Thoracic aorta endothelial cell (primary cell): Measurements from ENCODE around the gene FAM124A. TPM values are rescaled to one million over a fixed set of nuclear protein-coding genes. Genes with fewer than 3 reads are reported as not detected.

Experiments
- small RNA-seq: library from RNA; depleted of rRNA; stranded (forward); fragments of <200 nt; gene quantifications from one replicate; pipeline ENCODE3, GENCODE V24; 2012
- total RNA-seq: library from RNA; depleted of rRNA; stranded (reverse); fragments of >200 nt; gene quantifications from 2 replicates; pipeline ENCODE4 v1.2.3, GENCODE V29; 2012

FAM124A gene
- total RNA-seq: 8.6 and 23.3 TPM in 2 replicates

DNA sequence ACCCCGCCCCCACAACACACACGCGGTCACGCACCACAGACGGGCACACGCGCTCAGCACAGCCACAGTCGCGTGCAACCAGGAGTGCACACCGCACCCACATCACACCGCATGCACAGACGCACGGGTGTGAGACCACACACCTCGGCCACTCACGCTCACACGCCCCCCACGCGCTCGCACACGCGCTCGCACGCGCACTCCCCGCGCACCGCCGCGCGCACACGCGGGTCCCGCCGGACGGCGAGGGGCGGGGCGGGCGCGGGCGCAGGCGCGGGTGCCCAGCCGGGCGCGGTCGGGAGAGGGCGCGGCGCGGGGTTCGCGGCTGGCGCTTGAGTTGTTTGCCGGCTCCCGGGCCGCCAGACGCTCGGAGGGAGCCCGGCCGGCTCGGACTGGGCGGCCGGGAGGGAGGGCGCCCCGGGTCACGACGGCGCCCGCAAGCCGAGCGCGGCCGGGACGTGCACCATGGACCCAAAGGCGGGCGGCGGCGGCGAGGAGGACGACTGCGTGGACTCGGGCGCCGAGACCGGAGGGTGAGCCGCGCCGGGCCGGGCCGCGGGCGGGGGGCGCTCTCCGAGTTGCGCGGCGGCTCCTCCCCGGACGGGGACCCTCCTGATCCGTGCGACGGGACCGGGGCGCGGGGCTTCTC lies at the start of gene FAM124A:
TSS of gene FAM124A (plus strand) at position 362 of the 649 bp plus-strand sequence. CDS start at position 466, 104 bp downstream.

Small RNAs within 50 kb of the gene (small RNA-seq; reads per million reads assigned to genes)
- not detected for gene PRELID3BP2

Other genes starting within 250 kb of the FAM124A start
- gene C13orf42, start 111.1 kb upstream of the FAM124A start, total RNA-seq: not detected in 2 replicates
- gene SERPINE3, start 117.3 kb downstream of the FAM124A start, total RNA-seq: 0.07 TPM in 1 of 2 replicates, not detected in the other
- 49.5 and 54.6 TPM in 2 replicates for gene INTS6, start 230.6 kb downstream of the FAM124A start, total RNA-seq